HEK293T (cell line): Measurements from ENCODE around the gene SAYSD1.

Experiments
- BHLHE40 ChIP-seq: fragments of 450-650 bp; IDR thresholded peaks from 2 replicates; pipeline ENCODE4 v1.6.1; 2016; ENCODE audit warnings: mild to moderate bottlenecking, moderate library complexity, borderline replicate concordance
- FOXK2 ChIP-seq: fragments of 450-650 bp; IDR thresholded peaks from 2 replicates; pipeline ENCODE4 v1.6.1; 2016; ENCODE audit warnings: mild to moderate bottlenecking
- FOXM1 ChIP-seq: fragments of 450-650 bp; IDR thresholded peaks from 2 replicates; pipeline ENCODE4 v1.6.1; 2017; ENCODE audit warnings: mild to moderate bottlenecking, borderline replicate concordance
- PKNOX1 ChIP-seq: fragments of 450-650 bp; IDR thresholded peaks from 2 replicates; pipeline ENCODE4 v1.6.1; 2016
- SP1 ChIP-seq: fragments of 450-650 bp; IDR thresholded peaks from 2 replicates; pipeline ENCODE4 v1.6.1; 2017
- SUZ12 ChIP-seq: fragments of 450-650 bp; IDR thresholded peaks from 2 replicates; pipeline ENCODE4 v1.6.1; 2016; ENCODE audit warnings: mild to moderate bottlenecking

- TF ChIP-seq SP1, result no peak
- TF ChIP-seq PKNOX1, result no peak
- no peak for TF ChIP-seq FOXK2
- no peak for TF ChIP-seq SUZ12
- TF ChIP-seq BHLHE40, result no peak
- TF ChIP-seq FOXM1, result no peak
Measured at GRCh38 chr6:39095578-39095977, 19.4 kb downstream of the SAYSD1 start.
